SHP77 (cell line): Measurements from ENCODE around the gene NCL.
"Not testable (repeated sequence)": the region's sequence is repeated elsewhere in the genome, so short reads cannot be mapped to it uniquely, and the experiment has no call there.

Experiments used
- DNase-seq, 2 experiments: peaks; one replicate each; lab custom pipeline; 2025; lab: John Stamatoyannopoulos, UW

NCL gene

GRCh38 chr2:231430437-231430836, 33.8 kb downstream of the NCL start:
- DNase-seq: not testable (repeated sequence)

GRCh38 chr2:231429901-231430300, 34.4 kb downstream of the NCL start:
- no peak for DNase-seq

GRCh38 chr2:231429152-231429551, 35.1 kb downstream of the NCL start:
- no peak for DNase-seq

GRCh38 chr2:231427116-231427515, 37.2 kb downstream of the NCL start:
- DNase-seq: no peak

- DNase-seq: no peak
Observed at GRCh38 chr2:231425811-231426703, 38.2 kb downstream of the NCL start.

- DNase-seq: no peak
Observed at GRCh38 chr2:231425291-231425810, 38.9 kb downstream of the NCL start.

GRCh38 chr2:231423176-231423575, 41.1 kb downstream of the NCL start:
- DNase-seq: no peak

- no peak for DNase-seq
Observed at GRCh38 chr2:231422056-231422455, 42.2 kb downstream of the NCL start.

GRCh38 chr2:231421051-231421580, 43.2 kb downstream of the NCL start:
- DNase-seq: no peak

- DNase-seq: no peak
Observed at GRCh38 chr2:231418820-231419640, 45.3 kb downstream of the NCL start.

- DNase-seq: no peak
Observed at GRCh38 chr2:231415029-231415428, 49.3 kb downstream of the NCL start.

- no peak for DNase-seq
Observed at GRCh38 chr2:231413921-231414476, 50.3 kb downstream of the NCL start.

GRCh38 chr2:231413456-231413855, 50.8 kb downstream of the NCL start:
- no peak for DNase-seq

- DNase-seq: no peak
Observed at GRCh38 chr2:231412618-231412963, 51.7 kb downstream of the NCL start.

GRCh38 chr2:231411831-231412617, 52.3 kb downstream of the NCL start:
- peak; percentile 62 to 73 for DNase-seq

GRCh38 chr2:231411237-231411636, 53.0 kb downstream of the NCL start:
- DNase-seq: no peak

- DNase-seq: no peak
Observed at GRCh38 chr2:231410293-231411004, 53.8 kb downstream of the NCL start.

- no peak for DNase-seq
Observed at GRCh38 chr2:231409776-231410175, 54.5 kb downstream of the NCL start.

GRCh38 chr2:231408304-231408703, 56.0 kb downstream of the NCL start:
- DNase-seq: not testable (repeated sequence)

- DNase-seq: not testable (repeated sequence)
Observed at GRCh38 chr2:231407686-231408085, 56.6 kb downstream of the NCL start.
